ENCODE measurements around the gene CYP27C1.

Gene CYP27C1

GRCh38 chr2:127146820-127147502 lies 73.1 kb downstream of the CYP27C1 start:
- no peak for DNase-seq

- DNase-seq, result no peak
Observed at GRCh38 chr2:127146071-127146725, 73.9 kb downstream of the CYP27C1 start.

- no peak for DNase-seq
Observed at GRCh38 chr2:127145280-127145895, 74.7 kb downstream of the CYP27C1 start.

- DNase-seq, result no peak
Observed at GRCh38 chr2:127143841-127144782, 76.0 kb downstream of the CYP27C1 start.

GRCh38 chr2:127142663-127143630 lies 77.2 kb downstream of the CYP27C1 start:
- DNase-seq, result no peak

- DNase-seq, result no peak
Observed at GRCh38 chr2:127140538-127140937, 79.6 kb downstream of the CYP27C1 start.

GRCh38 chr2:127139766-127140165 lies 80.3 kb downstream of the CYP27C1 start:
- no peak for DNase-seq

- DNase-seq, result no peak
Observed at GRCh38 chr2:127138281-127138680, 81.8 kb downstream of the CYP27C1 start.

- no peak for DNase-seq
Observed at GRCh38 chr2:127137741-127138140, 82.4 kb downstream of the CYP27C1 start.

GRCh38 chr2:127137225-127137624 lies 82.9 kb downstream of the CYP27C1 start:
- DNase-seq, result no peak

GRCh38 chr2:127134833-127135830 lies 85.0 kb downstream of the CYP27C1 start:
- no peak for DNase-seq

- no peak for DNase-seq
Observed at GRCh38 chr2:127134235-127134634, 85.9 kb downstream of the CYP27C1 start.

Data from stimulated activated CD4-positive, alpha-beta T cell treated with anti-CD3 and anti-CD28 coated beads, Interleukin-1b, Interleukin-23, amount 100 ng/mL, for 48 hours (primary cell).